ENCODE results near the gene PHF19. TPM values are rescaled to one million over a fixed set of nuclear protein-coding genes. Genes with fewer than 3 reads are reported as not detected.

PHF19 gene
- total RNA-seq, 1 experiment from 2014 or later: 39.0 TPM

- Mint-ChIP-seq H3K4me1 (peaks cover 25% of the 10 kb centered on the region), H3K9me3 (no peaks in the 10 kb centered on the region), H3K4me3 (peak overlapping the region; percentile 4; the same call in 1 of the 2 replicates), H3K36me3 (no peaks in the 10 kb centered on the region), H3K27me3 (ENCODE audit: low read depth) (no peaks in the 10 kb centered on the region), H3K27ac (peak overlapping the region; percentile 87)
- ChIA-PET CTCF (interaction anchor here (0.9 to 2.4 kb wide), 5 partner anchors 10 to 133 kb away, joined by 3 to 7 read pairs (median 3); no protein-coding TSS in a partner anchor), POLR2A (interaction anchor here (1.3 to 1.6 kb wide), 2 partner anchors 10 to 21 kb away, joined by 3 read pairs; no protein-coding TSS in a partner anchor)
- TF ChIP-seq, protein P1, sequence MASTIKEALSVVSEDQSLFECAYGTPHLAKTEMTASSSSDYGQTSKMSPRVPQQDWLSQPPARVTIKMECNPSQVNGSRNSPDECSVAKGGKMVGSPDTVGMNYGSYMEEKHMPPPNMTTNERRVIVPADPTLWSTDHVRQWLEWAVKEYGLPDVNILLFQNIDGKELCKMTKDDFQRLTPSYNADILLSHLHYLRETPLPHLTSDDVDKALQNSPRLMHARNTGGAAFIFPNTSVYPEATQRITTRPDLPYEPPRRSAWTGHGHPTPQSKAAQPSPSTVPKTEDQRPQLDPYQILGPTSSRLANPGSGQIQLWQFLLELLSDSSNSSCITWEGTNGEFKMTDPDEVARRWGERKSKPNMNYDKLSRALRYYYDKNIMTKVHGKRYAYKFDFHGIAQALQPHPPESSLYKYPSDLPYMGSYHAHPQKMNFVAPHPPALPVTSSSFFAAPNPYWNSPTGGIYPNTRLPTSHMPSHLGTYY (CRISPR knock-in tag; IDR thresholded peaks at IDR 0.05): no peak
- TF ChIP-seq NFE2L1 (CRISPR knock-in tag; IDR thresholded peaks at IDR 0.05): no peak
- TF ChIP-seq GRHL2 (CRISPR knock-in tag; IDR thresholded peaks at IDR 0.05; ENCODE audit: insufficient replicate concordance, severe bottlenecking): no peak
- TF ChIP-seq HMGA2 (CRISPR knock-in tag; IDR thresholded peaks at IDR 0.05): no peak
- no peak for TF ChIP-seq NR2C2 (CRISPR knock-in tag; IDR thresholded peaks at IDR 0.05)
- TF ChIP-seq, protein P2, sequence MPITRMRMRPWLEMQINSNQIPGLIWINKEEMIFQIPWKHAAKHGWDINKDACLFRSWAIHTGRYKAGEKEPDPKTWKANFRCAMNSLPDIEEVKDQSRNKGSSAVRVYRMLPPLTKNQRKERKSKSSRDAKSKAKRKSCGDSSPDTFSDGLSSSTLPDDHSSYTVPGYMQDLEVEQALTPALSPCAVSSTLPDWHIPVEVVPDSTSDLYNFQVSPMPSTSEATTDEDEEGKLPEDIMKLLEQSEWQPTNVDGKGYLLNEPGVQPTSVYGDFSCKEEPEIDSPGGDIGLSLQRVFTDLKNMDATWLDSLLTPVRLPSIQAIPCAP (CRISPR knock-in tag; IDR thresholded peaks at IDR 0.05): no peak
- TF ChIP-seq ZMAT4 (CRISPR knock-in tag; IDR thresholded peaks at IDR 0.05): no peak
- TF ChIP-seq TEAD4 (CRISPR knock-in tag; IDR thresholded peaks at IDR 0.05): no peak
- no peak for TF ChIP-seq CDX4 (CRISPR knock-in tag; IDR thresholded peaks at IDR 0.05; ENCODE audit: borderline replicate concordance)
- TF ChIP-seq, protein P3, sequence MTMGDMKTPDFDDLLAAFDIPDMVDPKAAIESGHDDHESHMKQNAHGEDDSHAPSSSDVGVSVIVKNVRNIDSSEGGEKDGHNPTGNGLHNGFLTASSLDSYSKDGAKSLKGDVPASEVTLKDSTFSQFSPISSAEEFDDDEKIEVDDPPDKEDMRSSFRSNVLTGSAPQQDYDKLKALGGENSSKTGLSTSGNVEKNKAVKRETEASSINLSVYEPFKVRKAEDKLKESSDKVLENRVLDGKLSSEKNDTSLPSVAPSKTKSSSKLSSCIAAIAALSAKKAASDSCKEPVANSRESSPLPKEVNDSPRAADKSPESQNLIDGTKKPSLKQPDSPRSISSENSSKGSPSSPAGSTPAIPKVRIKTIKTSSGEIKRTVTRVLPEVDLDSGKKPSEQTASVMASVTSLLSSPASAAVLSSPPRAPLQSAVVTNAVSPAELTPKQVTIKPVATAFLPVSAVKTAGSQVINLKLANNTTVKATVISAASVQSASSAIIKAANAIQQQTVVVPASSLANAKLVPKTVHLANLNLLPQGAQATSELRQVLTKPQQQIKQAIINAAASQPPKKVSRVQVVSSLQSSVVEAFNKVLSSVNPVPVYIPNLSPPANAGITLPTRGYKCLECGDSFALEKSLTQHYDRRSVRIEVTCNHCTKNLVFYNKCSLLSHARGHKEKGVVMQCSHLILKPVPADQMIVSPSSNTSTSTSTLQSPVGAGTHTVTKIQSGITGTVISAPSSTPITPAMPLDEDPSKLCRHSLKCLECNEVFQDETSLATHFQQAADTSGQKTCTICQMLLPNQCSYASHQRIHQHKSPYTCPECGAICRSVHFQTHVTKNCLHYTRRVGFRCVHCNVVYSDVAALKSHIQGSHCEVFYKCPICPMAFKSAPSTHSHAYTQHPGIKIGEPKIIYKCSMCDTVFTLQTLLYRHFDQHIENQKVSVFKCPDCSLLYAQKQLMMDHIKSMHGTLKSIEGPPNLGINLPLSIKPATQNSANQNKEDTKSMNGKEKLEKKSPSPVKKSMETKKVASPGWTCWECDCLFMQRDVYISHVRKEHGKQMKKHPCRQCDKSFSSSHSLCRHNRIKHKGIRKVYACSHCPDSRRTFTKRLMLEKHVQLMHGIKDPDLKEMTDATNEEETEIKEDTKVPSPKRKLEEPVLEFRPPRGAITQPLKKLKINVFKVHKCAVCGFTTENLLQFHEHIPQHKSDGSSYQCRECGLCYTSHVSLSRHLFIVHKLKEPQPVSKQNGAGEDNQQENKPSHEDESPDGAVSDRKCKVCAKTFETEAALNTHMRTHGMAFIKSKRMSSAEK (CRISPR knock-in tag; IDR thresholded peaks at IDR 0.05; ENCODE audit: borderline replicate concordance): no peak
- TF ChIP-seq, protein P4, sequence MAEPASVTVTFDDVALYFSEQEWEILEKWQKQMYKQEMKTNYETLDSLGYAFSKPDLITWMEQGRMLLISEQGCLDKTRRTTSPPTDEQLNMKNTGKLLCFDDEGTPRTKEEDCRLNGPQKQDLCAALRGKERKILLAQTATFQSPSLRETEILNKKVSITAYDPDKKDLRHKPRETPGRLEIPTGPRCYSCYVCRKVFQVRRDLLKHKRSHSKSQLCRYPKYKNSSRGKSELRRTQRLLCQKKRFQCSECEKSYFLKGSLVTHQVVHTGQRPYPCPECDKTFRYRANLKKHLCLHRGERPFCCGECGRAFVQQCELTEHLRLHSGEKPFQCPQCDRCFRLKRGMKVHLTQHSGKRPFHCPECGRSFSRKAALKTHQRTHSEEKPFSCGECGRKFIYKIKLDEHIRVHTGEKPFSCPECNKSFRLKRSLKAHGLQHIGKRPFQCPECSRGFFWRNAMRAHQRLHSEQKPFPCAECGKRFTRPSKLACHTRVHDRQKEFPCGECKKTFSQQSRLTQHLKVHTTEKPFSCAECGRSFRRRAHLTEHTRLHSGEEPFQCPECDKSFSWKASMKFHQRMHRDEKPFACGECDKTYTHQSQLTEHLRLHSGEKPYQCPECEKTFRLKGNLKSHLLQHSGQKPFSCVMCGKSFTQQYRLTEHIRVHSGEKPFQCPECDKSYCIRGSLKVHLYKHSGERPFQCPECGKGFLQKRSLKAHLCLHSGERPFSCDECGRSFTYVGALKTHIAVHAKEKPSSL (CRISPR knock-in tag; conservative IDR thresholded peaks at IDR 0.05): no peak
- no peak for TF ChIP-seq CBFB (CRISPR knock-in tag; IDR thresholded peaks at IDR 0.05; ENCODE audit: low read depth)
- TF ChIP-seq FOXP1 (CRISPR knock-in tag; IDR thresholded peaks at IDR 0.05; ENCODE audit: borderline replicate concordance): no peak
- TF ChIP-seq GABPB1 (CRISPR knock-in tag; IDR thresholded peaks at IDR 0.05): no peak
- TF ChIP-seq TEAD1 (CRISPR knock-in tag; IDR thresholded peaks at IDR 0.05): no peak
- DNase-seq (ENCODE audit: low spot score): no peak
- peak; percentile 69 for ATAC-seq
Measured at GRCh38 chr9:120852240-120853010, 24.6 kb downstream of the PHF19 start.
